Measurements from ENCODE around the gene MAP4K3.
A peak's percentile ranks its signal among the peaks of the same experiment; 100 is the strongest.

The MAP4K3 gene

DNA sequence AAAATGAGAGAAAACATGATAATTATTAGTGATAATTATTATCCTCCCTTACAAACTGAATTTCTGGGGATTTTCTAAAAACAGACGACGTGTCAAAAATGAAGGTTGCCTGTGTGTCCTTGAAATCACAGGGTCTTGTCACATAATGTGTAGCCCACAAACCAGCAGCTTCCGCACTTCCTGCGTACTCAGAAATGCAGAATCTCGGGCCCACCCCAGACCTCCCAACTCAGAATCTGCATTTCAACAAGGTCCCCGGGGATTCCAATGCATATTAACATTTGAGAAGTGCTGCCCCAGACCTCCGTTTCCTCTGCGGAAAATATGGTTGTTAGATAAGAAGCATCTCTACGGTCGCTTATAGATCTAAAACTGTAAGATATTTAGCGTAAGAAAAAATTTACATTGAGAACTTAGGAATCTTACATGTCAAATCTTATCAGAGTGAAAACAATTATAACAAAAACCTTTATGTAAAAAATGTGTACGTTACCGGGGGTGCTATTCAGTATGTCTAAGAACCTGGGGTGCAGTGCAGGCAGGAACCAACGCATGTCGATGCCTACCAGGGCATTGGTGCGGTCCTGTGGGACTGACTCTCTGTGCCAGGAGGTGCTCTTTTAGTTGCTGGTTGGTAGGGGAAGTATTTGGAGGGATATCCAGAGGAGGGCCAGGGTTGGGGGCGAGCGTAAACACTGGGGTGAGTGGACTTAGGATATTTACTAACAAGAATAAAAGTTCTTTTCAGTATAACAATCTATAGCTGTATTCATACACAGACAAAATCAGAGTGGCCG is 208.5 kb downstream of the MAP4K3 start:
- no peak for DNase-seq

DNA sequence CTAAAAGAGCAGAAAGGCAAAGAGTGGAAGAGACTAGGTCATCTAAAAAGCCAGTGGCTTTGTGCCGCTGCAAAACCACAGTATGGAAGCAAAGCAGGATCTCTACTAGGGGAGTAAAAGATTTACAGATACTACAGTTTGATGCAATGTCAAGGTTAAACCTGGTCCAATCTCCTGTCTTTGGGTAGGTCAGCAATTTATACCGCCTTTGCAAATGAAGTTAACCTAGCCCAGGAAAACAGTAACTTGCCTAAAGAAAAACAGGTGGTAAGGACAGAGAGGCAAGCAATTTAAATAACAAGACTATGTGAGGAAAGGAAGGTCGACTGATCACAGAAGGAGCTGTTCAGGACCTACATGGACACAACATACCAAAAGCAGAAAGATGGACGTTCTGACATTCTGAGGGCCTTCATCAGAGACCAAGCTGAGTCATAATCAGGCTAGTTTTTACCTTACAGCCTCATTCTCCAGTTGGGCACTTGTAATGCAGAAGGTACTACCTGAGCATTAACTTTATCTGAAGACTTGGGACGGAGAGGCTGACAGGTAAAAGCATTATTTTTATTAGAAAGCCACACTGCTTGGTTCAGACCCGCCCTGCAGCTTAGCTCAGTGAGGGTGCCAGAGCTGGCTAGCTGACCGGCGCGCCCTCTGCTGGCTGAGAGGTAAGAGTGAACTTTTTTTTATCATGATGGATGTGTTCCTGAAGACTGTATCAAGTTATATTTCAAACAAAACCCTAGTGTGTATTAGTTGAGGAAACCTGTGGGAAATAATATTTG is 209.3 kb downstream of the MAP4K3 start:
- peak; percentile 57 for DNase-seq

DNA sequence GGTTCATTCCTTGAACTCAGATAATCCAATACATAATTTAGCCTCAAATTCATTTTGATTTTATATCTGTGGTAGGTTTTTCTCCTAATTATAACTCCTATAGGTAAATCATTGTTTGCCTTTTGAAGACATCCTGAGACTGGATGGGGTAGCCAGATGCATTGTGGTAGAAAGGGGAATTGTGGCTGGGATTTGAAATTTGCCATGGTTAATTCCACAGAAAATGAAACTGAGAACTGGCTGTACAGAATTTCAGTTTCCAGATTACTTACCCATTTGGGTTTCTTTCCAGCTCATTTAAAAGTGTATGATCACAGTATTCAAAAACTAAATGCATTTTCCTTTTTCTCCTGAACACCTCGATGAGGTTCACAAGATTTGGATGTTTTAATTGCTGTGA is 211.5 kb downstream of the MAP4K3 start:
- no peak for DNase-seq

DNA sequence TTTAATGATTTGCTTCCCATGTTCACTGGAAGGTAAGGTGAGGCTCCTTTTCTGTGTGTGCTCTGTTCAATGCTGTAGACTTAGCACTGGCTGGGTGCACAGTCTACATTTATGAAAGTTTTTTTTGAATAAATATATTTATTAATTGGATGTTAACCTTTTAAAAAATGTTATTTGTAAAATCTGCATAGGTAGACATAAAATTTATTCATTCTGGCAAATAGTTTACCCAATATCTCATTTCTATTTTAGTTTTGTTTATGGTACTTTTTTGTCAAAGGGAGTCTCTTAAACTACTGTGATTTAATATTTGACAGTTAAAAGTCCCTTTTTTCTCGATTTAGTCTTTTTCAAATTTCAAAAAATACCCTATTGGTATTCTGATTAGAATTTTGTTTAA is 213.2 kb downstream of the MAP4K3 start:
- no peak for DNase-seq

DNA sequence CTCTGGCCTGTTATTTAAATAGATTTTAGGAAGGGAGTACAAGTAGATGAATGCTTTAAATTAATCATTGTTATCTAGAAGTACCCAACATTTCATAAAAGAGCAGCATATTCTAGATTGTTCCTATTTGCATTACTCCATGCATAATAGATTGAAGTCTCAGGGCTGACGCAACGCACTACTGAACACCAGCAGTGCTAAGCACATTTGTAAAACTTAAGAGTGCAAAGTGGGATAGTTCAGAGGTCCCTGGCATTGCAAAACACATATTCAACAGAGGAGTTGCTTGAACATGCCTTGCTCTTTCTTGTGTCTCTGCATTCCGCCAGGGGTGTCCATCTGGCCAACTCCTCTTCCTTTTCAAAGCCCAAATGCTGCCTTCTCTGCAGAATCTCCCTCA is 215.6 kb downstream of the MAP4K3 start:
- no peak for DNase-seq

DNA sequence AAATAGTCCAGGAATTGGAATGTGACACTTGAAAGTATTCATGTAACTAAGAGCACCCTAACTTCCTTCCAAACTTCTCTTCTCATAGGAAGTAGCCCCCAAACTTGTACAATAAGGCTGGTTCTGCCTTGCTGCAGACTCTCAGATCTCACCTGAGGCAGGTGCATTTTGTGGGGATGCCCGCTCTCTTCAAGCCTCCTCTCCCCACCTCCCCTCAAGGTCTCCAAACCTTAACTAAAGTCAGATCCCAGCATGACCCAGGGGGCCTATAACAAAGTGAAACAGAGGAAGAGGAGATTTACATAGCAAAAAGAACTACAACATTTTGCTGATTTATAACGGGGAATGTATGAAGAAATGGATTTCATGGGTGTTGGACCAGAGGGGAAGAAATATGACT is 216.9 kb downstream of the MAP4K3 start:
- DNase-seq: no peak

DNA sequence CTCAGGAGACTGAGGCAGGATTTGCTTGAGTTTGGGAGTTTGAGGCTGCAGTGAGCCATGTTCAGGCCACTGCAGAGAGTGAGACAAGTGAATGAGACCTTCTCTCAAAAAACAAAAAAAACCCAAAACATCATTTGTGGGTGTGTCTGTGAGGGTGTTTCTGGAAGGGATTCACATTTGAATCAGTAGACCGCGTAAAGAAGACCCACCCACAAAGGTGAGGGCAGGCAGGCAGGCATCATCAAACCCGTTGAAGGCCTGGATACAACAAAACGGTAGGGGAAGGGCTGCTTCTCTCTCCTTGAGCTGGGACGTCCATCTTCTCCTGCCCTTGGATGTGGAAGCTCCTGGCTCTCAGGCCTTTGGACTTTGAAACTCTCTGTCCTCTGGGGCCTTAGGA is 218.7 kb downstream of the MAP4K3 start:
- DNase-seq: no peak

DNA sequence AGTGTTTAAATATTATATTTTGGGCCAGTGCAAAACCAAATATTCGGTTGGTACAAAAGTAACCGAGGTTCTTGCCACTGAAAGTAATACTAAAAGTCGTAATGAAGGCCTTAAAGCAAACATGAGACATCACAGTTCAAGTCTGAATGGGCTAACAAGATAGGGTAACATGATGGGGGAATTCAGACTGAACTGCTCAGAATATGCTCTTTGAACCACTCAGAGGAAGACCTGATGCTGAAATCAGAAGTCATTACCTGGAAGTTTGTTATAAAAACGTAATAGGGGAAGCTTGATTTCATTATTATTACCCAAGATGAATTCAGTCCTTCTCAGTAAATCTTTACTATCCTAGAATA is 219.9 kb downstream of the MAP4K3 start:
- DNase-seq: no peak

DNA sequence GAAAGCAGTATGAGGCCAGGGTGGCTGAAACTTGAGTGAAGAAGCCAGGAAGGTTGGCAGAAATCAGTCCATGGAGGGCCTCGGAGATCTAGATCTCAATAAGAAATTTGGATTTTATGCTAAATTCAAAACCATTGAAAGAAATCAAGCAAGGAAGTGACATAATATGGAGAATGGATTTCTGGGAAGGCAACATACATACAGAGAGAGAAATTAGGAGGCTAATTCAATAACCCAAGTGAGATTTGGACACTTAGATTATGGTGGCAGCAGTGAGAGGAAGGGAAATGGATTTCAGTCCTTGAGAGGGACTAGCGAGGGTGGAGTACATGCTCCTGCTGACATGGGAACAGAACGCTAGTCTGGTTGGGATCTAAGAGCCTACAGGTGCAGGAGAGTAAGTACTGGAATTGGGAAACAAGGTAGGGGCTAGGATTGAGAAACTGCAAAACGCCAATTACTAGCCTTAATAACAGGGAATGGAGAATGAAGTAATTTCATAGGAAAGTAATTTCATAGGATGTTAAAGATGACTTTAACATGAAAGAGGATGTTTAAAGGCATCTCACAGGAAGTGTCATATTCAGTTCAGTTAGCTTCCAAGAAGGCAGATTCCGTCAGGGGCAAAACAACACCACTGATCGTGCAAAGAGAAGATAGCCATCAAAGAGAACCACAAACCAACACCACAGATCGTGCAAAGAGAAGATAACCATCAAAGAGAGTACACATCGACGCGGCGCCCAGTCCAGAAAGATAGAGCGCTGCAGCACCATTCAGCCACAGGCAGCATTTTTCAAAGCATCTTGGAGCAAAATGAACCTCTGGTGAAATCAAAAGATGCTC is 220.5 kb downstream of the MAP4K3 start:
- DNase-seq: no peak

DNA sequence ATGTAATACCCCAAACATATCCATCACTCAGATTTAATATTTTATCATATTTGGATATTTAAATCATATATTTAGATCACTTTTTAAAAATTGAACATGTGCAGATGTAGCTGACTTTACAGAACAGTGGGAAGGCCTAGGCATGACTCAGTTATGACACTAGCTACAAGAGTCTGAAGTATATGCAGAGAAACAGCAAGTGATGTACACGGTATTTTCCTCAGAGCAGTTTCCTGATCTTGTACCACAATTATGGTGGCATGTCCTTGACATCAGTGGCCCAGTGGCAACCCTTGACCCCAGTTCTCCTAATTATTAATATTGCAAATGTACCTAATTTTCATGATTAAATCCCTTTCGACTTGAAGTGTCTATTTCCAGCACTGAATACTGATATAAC is 221.5 kb downstream of the MAP4K3 start:
- no peak for DNase-seq

DNA sequence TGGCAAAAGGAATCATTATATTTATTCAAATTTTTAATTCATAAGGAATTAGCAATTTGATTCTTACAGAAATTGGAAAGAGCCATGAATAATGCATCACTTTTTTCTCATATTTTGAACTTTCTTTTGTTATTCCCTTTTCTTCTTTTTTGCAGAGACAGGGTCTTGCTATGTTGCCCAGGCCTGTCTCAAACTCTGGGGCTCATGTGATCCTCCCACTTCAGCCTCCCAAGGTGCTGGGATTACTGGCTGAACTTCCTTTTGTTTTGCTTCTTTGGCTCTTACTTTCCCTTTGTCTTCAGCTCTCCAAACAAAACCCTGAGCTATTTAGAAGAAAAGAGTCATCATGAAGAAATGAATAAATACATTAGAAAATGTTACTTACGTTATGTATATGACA is 224.1 kb downstream of the MAP4K3 start:
- DNase-seq: no peak

DNA sequence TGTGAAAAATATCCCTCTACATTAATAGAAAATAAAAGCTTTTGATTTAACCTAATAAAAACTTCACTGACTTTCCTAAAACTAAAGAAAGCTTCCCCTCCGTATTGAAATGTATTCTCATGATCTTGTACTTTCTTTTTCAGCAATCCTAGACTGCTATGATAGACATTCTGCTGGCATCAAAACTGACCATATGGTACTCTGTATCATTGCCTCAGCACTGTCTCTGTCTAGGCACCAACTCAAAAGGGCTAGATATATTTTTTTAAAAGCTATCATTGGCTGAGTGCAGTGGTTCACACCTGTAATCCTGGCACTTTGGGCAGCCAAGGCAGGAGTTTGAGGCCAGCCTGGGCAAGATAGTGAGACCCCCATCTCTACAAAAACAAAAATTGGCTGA is 226.2 kb downstream of the MAP4K3 start:
- DNase-seq: no peak

DNA sequence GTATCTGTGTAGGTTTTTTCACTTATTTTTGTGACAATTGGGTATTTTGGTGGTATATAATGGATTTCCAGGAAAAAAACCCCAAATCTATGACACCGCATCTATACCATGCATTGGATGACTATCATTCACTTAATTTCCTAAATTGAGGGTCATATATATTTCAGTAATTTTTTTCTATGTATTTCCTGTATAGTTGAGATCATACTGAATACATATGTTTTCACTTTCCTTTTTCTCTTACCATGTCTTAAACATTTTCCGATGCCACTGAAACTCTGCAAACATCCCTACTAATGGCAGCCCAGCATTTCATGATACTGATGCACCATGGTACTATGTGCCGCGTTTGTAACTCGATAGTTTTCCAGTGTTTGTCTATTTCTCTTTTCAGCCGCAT is 233.7 kb downstream of the MAP4K3 start:
- no peak for DNase-seq

DNA sequence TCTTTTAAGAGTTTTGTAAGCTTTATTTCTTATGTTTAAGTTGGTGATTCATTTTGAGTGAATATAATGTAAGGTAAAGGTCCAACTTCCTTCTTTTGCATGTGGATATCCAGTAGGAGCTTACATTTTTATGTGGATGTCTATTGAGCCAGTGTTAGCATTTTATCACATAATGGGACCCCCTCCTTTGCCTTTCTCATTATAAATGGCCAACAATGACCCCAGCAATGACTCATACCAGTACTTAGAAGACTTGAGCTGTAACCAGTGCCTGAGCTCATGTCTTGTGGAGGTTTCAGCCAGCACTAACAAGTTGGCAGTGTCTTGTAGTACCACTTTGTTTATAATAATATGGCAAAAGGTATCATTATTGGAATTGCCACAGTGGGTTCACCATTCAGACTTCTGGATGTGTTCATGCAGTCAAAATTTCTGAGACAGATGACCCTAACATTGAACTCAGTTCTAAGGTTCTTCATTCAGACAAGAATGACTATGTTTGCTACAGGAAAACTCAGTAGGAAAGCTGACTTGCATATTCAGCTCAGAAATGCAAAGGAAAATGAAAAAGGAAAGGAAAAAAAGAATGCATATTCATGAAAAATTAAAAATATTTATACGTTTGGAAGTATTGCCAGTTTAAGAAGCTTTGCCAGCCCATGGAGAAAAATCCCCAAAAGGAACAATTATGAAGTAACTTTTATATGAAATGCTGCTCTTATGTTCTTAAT is 234.3 kb downstream of the MAP4K3 start:
- no peak for DNase-seq

All from fibroblast of skin of right quadriceps (primary cell).